Keratinocyte (primary cell): ENCODE results near the gene DNTTIP2.

Source experiments
- EZH2 ChIP-seq: IDR thresholded peaks from one replicate; pipeline ENCODE4 v1.6.1; 2012; ENCODE audit warnings: inconsistent platforms, mild to moderate bottlenecking, low read length, moderate library complexity
- TF ChIP-seq, protein P1 (sequence below), 3 experiments: IDR thresholded peaks in 1 of 3; conservative IDR thresholded peaks in 1 of 3; optimal IDR thresholded peaks in 1 of 3; 2 replicates in 2 of 3; 3 replicates in 1 of 3; pipeline versions ENCODE3 to v1.5.1; 2011; ENCODE audit warnings: low read length in 3 of 3, mild to moderate bottlenecking in 3 of 3, moderate library complexity in 2 of 3, control low read depth in 1 of 3, inconsistent platforms in 1 of 3; ENCODE audit not compliant: insufficient read depth in 2 of 3; ENCODE audit errors: extremely low read depth in 1 of 3

DNA sequence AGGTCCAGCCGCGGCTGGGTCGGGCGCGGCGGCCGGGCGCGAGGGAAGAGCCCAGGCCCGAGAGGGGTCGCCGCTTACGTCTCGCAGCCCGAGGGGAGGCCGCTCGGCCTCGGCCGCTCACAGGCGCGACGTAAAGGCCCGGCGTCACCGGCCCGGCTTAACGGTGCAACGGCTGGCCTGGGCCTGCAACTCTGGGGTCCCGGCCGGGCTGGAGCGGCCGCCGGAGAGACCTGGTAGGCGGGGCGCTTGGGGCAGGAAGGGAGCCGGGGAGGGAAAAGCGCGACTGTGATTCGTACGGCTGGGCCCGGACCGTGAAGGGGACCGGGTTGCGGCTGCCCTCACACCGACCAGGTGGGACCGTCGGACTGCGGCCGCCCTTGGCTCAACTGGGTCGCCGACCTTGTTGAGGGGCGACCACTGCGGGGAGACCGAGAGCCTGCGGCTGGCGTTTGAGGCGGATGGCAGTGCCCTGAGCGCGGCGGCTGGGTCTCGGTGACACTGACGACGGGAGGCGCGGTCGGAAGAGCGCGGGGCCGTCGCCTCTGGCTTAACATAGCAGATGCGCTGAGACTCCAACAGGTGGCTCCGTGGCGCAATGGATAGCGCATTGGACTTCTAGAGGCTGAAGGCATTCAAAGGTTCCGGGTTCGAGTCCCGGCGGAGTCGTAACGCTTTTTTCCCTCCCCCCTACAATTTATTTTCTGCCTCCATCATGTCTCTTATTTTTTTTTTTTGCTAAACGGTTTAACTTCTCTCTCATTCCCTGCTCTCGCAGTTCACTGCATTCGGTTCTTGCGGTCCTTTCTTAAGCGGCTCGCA lies 31.8 kb downstream of the DNTTIP2 start:
- TF ChIP-seq, protein P1, sequence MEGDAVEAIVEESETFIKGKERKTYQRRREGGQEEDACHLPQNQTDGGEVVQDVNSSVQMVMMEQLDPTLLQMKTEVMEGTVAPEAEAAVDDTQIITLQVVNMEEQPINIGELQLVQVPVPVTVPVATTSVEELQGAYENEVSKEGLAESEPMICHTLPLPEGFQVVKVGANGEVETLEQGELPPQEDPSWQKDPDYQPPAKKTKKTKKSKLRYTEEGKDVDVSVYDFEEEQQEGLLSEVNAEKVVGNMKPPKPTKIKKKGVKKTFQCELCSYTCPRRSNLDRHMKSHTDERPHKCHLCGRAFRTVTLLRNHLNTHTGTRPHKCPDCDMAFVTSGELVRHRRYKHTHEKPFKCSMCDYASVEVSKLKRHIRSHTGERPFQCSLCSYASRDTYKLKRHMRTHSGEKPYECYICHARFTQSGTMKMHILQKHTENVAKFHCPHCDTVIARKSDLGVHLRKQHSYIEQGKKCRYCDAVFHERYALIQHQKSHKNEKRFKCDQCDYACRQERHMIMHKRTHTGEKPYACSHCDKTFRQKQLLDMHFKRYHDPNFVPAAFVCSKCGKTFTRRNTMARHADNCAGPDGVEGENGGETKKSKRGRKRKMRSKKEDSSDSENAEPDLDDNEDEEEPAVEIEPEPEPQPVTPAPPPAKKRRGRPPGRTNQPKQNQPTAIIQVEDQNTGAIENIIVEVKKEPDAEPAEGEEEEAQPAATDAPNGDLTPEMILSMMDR (optimal IDR thresholded peaks at IDR 0.05 in 1 of 3, IDR thresholded peaks at IDR 0.05 in 1 of 3, conservative IDR thresholded peaks at IDR 0.05 in 1 of 3; ENCODE audit: extremely low read depth in 1 of 3, insufficient read depth in 2 of 3, low read length in 3 of 3): no peak
- no peak for TF ChIP-seq EZH2
